CD4-positive, CD25-positive, alpha-beta regulatory T cell (primary cell): Measurements from ENCODE around the gene KMT5B. TPM values are rescaled to one million over a fixed set of nuclear protein-coding genes. Genes with fewer than 3 reads are reported as not detected.
A peak's percentile ranks its signal among the peaks of the same experiment; 100 is the strongest.

ENCODE experiments used
- ATAC-seq, 2 donors: fragments of 150-1000 bp; cut with Tn5 transposase; one replicate each; pipeline ENCODE4 v1.10.0; 2021; ENCODE audit warnings: low read depth in 2 of 2, moderate number of reproducible peaks in 2 of 2, moderate library complexity in 1 of 2
- DNase-seq, 3 donors: peaks; one replicate each; pipeline versions ENCODE4 v3.0.0 to v3.0.0-alpha.2; 2012 to 2022; ENCODE audit warnings: mixed read lengths in 1 of 3
- H3K27ac ChIP-seq: one replicate; pipeline ENCODE4 v1.7.0; 2013; ENCODE audit warnings: mild to moderate bottlenecking, low read length; ENCODE audit not compliant: insufficient read depth, poor library complexity, severe bottlenecking
- H3K27me3 ChIP-seq: one replicate; pipeline ENCODE4 v1.7.0; 2013; ENCODE audit warnings: low read length; ENCODE audit not compliant: control insufficient read depth, insufficient read depth
- H3K36me3 ChIP-seq: one replicate; pipeline ENCODE4 v1.7.0; 2013; ENCODE audit warnings: mild to moderate bottlenecking, low read length, moderate library complexity; ENCODE audit not compliant: control insufficient read depth, insufficient read depth
- H3K4me1 ChIP-seq: 2 replicates; pipeline ENCODE4 v1.7.0; 2013; ENCODE audit warnings: mild to moderate bottlenecking, low read length; ENCODE audit not compliant: insufficient read depth, control insufficient read depth, poor library complexity, severe bottlenecking
- H3K4me3 ChIP-seq: one replicate; pipeline ENCODE4 v1.7.0; 2013; ENCODE audit warnings: low read depth, mild to moderate bottlenecking, low read length, moderate library complexity
- H3K9me3 ChIP-seq, 2 experiments: 1 replicate in 1 of 2; 2 replicates in 1 of 2; pipeline ENCODE4 v1.7.0; 2013; ENCODE audit warnings: low read length in 2 of 2, mild to moderate bottlenecking in 1 of 2, moderate library complexity in 1 of 2; ENCODE audit not compliant: control insufficient read depth in 2 of 2
- H3K27ac Mint-ChIP-seq, 3 donors: one replicate each; pipeline ENCODE4 v1.8.0; 2020 to 2022; ENCODE audit warnings: mild to moderate bottlenecking in 3 of 3, mixed read lengths in 3 of 3, moderate library complexity in 2 of 3
- H3K27me3 Mint-ChIP-seq: one replicate; pipeline ENCODE4 v1.8.0; 2022; ENCODE audit warnings: mild to moderate bottlenecking, mixed read lengths
- H3K36me3 Mint-ChIP-seq: one replicate; pipeline ENCODE4 v1.8.0; 2020; ENCODE audit warnings: mixed read lengths
- H3K4me1 Mint-ChIP-seq, 4 donors: one replicate each; pipeline ENCODE4 v1.8.0; 2020 to 2022; ENCODE audit warnings: mixed read lengths in 4 of 4, mild to moderate bottlenecking in 1 of 4
- H3K4me3 Mint-ChIP-seq, 4 donors: one replicate each; pipeline ENCODE4 v1.8.0; 2020 to 2022; ENCODE audit warnings: mild to moderate bottlenecking in 4 of 4, mixed read lengths in 4 of 4, moderate library complexity in 3 of 4
- H3K9me3 Mint-ChIP-seq, 7 donors: one replicate each; pipeline ENCODE4 v1.8.0; 2020 to 2022; ENCODE audit warnings: mixed read lengths in 7 of 7, mild to moderate bottlenecking in 3 of 7, moderate library complexity in 2 of 7
- polyA plus RNA-seq, 4 donors: library from polyadenylated mRNA; unstranded; fragments of 300-500 nt; fragmentation: Illumina TruSeq; gene quantifications; one replicate each; pipeline ENCODE4 v1.2.3, GENCODE V29; 2021
- total RNA-seq: library from RNA; stranded (reverse); gene quantifications from one replicate; pipeline ENCODE4 v1.2.3, GENCODE V29; 2022

The KMT5B gene
- total and polyA plus RNA-seq, 5 donors from 2014 or later = 31.6 to 43.1 (median 37.2) TPM

- no peak for ATAC-seq
- Mint-ChIP-seq H3K9me3 (peaks cover 0 to 11% (median 2%) of the 10 kb centered on the region in 7 donors), H3K4me3 (peak overlapping the region in 1 of 4 donors; percentile 72), H3K27me3 (peaks cover 16% of the 10 kb centered on the region), H3K4me1 (peaks cover 0 to 7% (median 2%) of the 10 kb centered on the region in 4 donors), H3K36me3 (no peaks in the 10 kb centered on the region), H3K27ac (no peak overlapping the region)
- Histone ChIP-seq H3K9me3 (no peaks in the 10 kb centered on the region), H3K4me1 (no peaks in the 10 kb centered on the region), H3K4me3 (no peak overlapping the region), H3K27me3 (peaks cover 7% of the 10 kb centered on the region), H3K27ac (no peak overlapping the region), H3K36me3 (no peaks in the 10 kb centered on the region)
- no peak for DNase-seq
Measured at GRCh38 chr11:68133761-68134160, 79.3 kb downstream of the KMT5B start.

- no peak overlapping the region for H3K27ac Mint-ChIP-seq
- Histone ChIP-seq H3K9me3 (no peaks in the 10 kb centered on the region), H3K4me1 (no peaks in the 10 kb centered on the region), H3K4me3 (no peak overlapping the region), H3K36me3 (no peaks in the 10 kb centered on the region), H3K27ac (no peak overlapping the region), H3K27me3 (peaks cover 8% of the 10 kb centered on the region)
- peaks cover 32% of the 10 kb centered on the region for H3K27me3 Mint-ChIP-seq
- H3K4me1 Mint-ChIP-seq = peaks cover 0 to 11% (median 2%) of the 10 kb centered on the region in 4 donors
- ATAC-seq = no peak
- no peaks in the 10 kb centered on the region for H3K36me3 Mint-ChIP-seq
- H3K9me3 Mint-ChIP-seq = peaks cover 0 to 11% (median 2%) of the 10 kb centered on the region in 7 donors
- H3K4me3 Mint-ChIP-seq = no peak overlapping the region
- DNase-seq = no peak
Measured at GRCh38 chr11:68130121-68130520, 83.0 kb downstream of the KMT5B start.

- no peaks in the 10 kb centered on the region for H3K9me3 ChIP-seq
- no peak for DNase-seq
- ATAC-seq = no peak
- Mint-ChIP-seq H3K27me3 (peaks cover 32% of the 10 kb centered on the region), H3K36me3 (no peaks in the 10 kb centered on the region), H3K27ac (no peak overlapping the region), H3K4me1 (peaks cover 0 to 10% (median under 1%) of the 10 kb centered on the region in 4 donors), H3K4me3 (no peak overlapping the region), H3K9me3 (peaks cover 0 to 10% (median 2%) of the 10 kb centered on the region in 7 donors)
- no peaks in the 10 kb centered on the region for H3K4me1 ChIP-seq
- H3K27me3 ChIP-seq = peaks cover 8% of the 10 kb centered on the region
- no peak overlapping the region for H3K4me3 ChIP-seq
- H3K27ac ChIP-seq = no peak overlapping the region
- no peaks in the 10 kb centered on the region for H3K36me3 ChIP-seq
Measured at GRCh38 chr11:68128682-68129327, 84.3 kb downstream of the KMT5B start.

- H3K4me3 ChIP-seq = no peak overlapping the region
- no peak overlapping the region for H3K27ac ChIP-seq
- no peak for ATAC-seq
- no peaks in the 10 kb centered on the region for H3K4me1 ChIP-seq
- no peak for DNase-seq
- Mint-ChIP-seq H3K27ac (no peak overlapping the region), H3K4me1 (peaks cover 0 to 9% (median under 1%) of the 10 kb centered on the region in 4 donors), H3K36me3 (no peaks in the 10 kb centered on the region), H3K9me3 (peaks cover 0 to 8% (median 2%) of the 10 kb centered on the region in 7 donors), H3K4me3 (no peak overlapping the region), H3K27me3 (peaks cover 32% of the 10 kb centered on the region)
- no peaks in the 10 kb centered on the region for H3K9me3 ChIP-seq
- no peaks in the 10 kb centered on the region for H3K36me3 ChIP-seq
- H3K27me3 ChIP-seq = peaks cover 8% of the 10 kb centered on the region
Measured at GRCh38 chr11:68127714-68128681, 85.1 kb downstream of the KMT5B start.

GRCh38 chr11:68125164-68125563, 87.9 kb downstream of the KMT5B start:
- Histone ChIP-seq H3K4me3 (no peak overlapping the region), H3K27ac (no peak overlapping the region), H3K9me3 (no peaks in the 10 kb centered on the region), H3K4me1 (peaks cover 8% of the 10 kb centered on the region), H3K27me3 (peaks cover 8% of the 10 kb centered on the region), H3K36me3 (no peaks in the 10 kb centered on the region)
- Mint-ChIP-seq H3K4me3 (no peak overlapping the region), H3K4me1 (peaks cover 3 to 12% (median 5%) of the 10 kb centered on the region in 4 donors), H3K27ac (no peak overlapping the region), H3K9me3 (peaks cover 0 to 1% (median 0%) of the 10 kb centered on the region in 7 donors), H3K27me3 (peaks cover 30% of the 10 kb centered on the region), H3K36me3 (no peaks in the 10 kb centered on the region)
- no peak for ATAC-seq
- DNase-seq = no peak

- peak overlapping the region; percentile 30 to 78 (median 54) for H3K4me3 Mint-ChIP-seq
- H3K9me3 ChIP-seq = no peaks in the 10 kb centered on the region
- no peak overlapping the region for H3K27ac ChIP-seq
- H3K4me1 ChIP-seq = peaks cover 8% of the 10 kb centered on the region
- H3K27me3 Mint-ChIP-seq = peaks cover 18% of the 10 kb centered on the region
- H3K9me3 Mint-ChIP-seq = peaks cover 0 to 2% (median 0%) of the 10 kb centered on the region in 7 donors
- H3K4me3 ChIP-seq = no peak overlapping the region
- H3K27me3 ChIP-seq = no peaks in the 10 kb centered on the region
- H3K27ac Mint-ChIP-seq = peak overlapping the region in 1 of 3 donors; percentile 75
- H3K36me3 Mint-ChIP-seq = no peaks in the 10 kb centered on the region
- DNase-seq (no peak), ATAC-seq (no peak)
- peaks cover 2 to 16% (median 7%) of the 10 kb centered on the region in 4 donors for H3K4me1 Mint-ChIP-seq
- H3K36me3 ChIP-seq = no peaks in the 10 kb centered on the region
Measured at GRCh38 chr11:68122936-68123539, 90.1 kb downstream of the KMT5B start.

- Mint-ChIP-seq H3K36me3 (no peaks in the 10 kb centered on the region), H3K4me3 (peak within 1 kb of the TSS; percentile 86 to 93 (median 87)), H3K9me3 (peaks cover 0 to 2% (median 0%) of the 10 kb centered on the region in 7 donors), H3K27me3 (peaks cover 6% of the 10 kb centered on the region), H3K27ac (peak within 1 kb of the TSS; percentile 5 to 90 (median 60)), H3K4me1 (peaks cover 2 to 16% (median 7%) of the 10 kb centered on the region in 4 donors)
- Histone ChIP-seq H3K27me3 (no peaks in the 10 kb centered on the region), H3K4me3 (peak within 1 kb of the TSS; percentile 64), H3K9me3 (no peaks in the 10 kb centered on the region), H3K36me3 (no peaks in the 10 kb centered on the region), H3K27ac (peak within 1 kb of the TSS; percentile 51), H3K4me1 (peaks cover 8% of the 10 kb centered on the region)
- peak; percentile 75 to 90 (median 80) for DNase-seq
- peak; percentile 89 for ATAC-seq
Measured at GRCh38 chr11:68121067-68121899, 91.8 kb downstream of the KMT5B start, which contains the start of gene CHKA. Gene CHKA (minus strand): TSS chr11:68121388. CDS start chr11:68121177, 211 bp downstream.
